OCI-M1 (cell line): Measurements from ENCODE around the gene ARHGAP6.

Source experiments
- DNase-seq: peaks from one replicate; lab custom pipeline; 2025; lab: John Stamatoyannopoulos, UW

ARHGAP6 gene

GRCh38 chrX:11575332-11575731, 90.4 kb downstream of the ARHGAP6 start:
- DNase-seq: no peak

DNA sequence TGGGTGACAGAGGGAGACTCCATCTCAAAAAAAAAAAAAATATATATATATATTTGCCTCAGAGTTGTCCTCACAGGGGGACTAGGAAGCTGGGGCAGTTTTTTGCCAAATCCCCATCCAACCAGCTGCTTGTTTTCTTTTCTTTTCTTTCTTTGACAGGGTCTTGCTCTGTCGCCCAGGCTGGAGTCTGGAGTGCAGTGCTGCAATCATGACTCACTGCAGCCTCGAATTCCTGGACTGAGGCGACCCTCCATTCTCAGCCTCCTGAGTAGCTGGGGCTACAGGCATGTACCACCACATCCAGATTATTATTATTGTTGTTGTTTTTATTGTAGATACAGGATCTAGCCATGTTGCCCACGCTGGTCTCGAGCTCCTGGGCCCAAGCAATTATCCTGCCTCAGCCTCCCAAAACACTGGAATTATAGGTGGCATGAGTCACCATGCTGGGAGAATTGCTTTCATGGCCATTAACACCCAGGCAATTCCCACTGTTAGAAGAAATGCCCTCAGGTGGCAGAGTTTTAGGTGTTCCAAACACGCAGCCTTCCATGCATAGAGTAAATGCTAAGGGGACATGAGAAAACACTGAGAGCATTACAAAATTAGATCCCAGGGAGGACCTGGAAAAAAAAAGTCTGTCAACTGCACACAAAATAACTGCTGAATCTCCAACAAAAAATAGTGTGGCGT, 98.0 kb downstream of the ARHGAP6 start:
- DNase-seq: no peak

DNA sequence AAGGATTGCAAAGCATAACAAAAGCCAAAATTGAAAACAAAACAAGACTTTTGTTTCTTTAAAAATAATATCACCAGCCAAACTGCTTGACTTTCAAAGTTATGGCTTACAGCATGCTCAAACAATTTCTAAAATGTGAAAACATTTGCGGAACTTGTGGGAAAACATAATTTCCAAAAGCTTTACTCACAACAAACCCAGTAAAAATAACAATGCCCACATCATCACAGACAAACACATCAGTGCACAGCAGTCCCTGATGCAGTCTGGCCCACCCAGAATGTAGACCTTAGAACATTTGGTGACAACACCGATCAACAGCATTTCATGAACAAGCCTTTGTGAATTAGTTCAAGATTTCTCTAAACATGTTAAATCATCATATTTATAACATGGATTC, 98.9 kb downstream of the ARHGAP6 start:
- no peak for DNase-seq

DNA sequence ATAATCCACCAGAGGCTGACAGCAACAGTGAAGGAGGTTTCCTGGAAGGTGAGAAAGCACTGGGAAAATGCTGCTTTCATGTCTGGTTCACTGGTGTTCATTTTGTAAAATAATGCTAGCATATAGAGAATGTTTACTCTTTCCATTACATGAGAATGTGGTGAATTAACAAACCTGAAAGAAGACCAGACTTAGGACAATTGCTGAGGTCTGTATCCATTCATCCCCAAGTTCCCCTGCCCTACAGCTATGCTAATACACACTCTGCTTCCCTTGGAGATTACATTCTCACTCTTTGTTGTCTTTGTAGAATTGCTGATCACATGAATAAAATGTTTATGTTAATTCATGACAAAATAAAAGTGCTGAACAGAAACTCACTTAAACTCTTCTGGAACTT, 99.5 kb downstream of the ARHGAP6 start:
- no peak for DNase-seq

- DNase-seq: no peak
Measured at GRCh38 chrX:11564546-11564945, 101.2 kb downstream of the ARHGAP6 start.

DNA sequence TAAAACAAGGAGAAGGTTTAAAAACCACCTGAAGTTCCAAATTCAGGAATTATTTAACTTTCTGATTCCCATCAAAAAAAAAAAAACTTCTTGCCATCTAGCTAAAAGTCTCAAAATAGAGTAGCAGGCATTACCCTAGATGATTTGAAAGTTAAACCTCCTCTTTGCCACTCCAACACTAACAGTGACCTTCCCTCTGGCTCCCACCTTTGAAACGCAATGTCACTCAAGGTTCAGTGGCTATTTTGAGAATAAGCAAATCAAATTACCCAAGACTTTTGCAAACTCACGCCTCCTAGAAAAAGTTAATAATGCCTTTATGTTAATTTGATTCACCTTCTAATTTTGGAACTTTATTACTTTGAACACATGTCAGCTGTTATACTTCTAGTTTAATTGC, 103.2 kb downstream of the ARHGAP6 start:
- no peak for DNase-seq

DNA sequence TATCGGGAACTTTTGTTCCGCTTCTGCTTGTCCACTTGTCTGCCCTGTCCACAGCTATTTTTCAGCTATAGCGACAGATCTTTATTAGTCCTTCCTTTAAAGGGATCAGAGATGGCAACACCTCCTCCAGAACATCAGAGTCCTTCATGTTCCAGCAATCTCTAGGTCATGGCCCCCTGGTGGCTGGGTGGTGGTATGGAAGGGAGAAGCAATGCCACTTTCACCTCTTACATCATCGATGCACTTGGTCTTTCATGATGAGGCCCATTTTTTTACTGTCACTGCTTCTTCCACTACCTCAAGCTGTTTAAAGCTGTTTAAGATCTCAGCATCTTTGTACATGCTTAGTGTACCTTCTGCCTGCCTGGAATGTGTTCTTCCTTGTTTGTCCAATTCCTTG, 106.7 kb downstream of the ARHGAP6 start:
- DNase-seq: peak; percentile 60

GRCh38 chrX:11557120-11557519, 108.6 kb downstream of the ARHGAP6 start:
- no peak for DNase-seq

- DNase-seq: no peak
Measured at GRCh38 chrX:11555759-11556158, 110.0 kb downstream of the ARHGAP6 start.

DNA sequence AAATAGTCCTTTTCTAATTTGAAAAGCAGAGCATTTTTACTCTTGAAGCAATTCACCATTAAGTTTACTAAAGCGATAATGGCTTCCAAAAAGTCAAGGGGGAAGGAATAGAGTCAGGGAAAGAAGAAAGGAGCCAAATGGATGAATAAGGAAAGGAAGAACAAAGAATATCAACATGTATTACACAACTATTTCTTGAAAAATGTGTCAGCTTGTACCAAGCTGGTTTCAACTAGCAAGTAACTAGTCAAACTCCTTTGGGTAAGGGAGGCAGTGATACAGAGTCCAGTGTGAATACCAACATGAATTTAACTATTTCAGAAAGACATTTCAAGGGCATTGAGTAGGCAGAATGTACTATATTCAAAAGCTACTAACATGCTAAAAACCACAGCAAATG, 112.1 kb downstream of the ARHGAP6 start:
- no peak for DNase-seq

GRCh38 chrX:11551151-11551550, 114.6 kb downstream of the ARHGAP6 start:
- no peak for DNase-seq

DNA sequence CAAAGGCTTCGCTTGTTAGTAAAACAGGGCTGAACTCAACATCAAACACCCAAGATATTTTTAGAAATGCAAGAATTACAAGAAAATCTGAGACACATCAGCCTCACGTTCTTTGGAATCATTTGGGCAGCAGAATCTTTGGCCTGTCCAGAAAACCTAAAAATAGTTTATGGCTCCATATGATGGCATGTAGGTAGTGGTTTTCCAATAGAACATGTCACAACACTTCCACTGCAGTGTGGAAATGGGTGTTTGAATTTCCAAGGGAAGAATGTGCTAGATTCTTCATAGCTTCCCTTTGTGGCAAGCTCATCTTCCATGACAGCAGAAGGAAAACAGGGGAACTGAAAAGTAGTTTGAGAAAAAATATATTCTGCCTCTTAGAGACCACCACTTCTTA, 118.8 kb downstream of the ARHGAP6 start:
- DNase-seq: no peak

DNA sequence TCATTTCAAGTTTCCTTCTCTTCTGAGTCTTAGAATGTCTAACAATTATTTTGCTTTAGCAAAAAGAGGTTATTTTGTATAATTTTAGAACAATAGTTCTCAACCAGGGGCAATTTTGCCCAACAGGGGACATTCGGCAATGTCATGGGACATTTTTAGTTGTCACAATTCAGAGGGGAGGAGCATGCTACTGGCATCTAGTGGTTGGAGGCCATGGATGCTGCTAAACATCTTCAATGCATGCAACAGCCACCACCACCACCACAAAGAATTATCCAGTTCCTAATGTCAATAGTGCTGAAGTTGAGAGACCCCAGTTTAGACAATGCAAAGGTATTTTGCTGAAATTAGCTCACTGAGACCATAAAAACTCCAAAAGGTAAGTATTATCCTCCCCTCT, 122.5 kb downstream of the ARHGAP6 start:
- DNase-seq: peak; percentile 64

DNA sequence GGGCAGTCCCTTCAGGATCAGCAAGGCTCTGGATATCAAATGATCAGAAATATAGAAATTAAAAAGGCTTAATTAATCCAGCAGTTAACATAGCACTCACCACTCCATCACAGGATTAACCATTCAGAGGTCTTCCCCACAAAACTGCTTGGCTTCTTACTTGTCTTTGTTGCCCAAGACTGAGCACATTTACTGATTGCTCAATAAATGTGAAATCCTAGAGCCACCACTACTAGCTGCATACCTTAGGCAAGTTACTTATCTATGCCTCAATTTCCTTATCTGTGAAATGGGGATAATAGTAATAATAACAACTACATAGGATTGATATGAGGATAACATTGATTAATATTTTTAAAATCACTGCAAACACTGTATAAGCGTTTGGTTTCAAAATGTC, 124.2 kb downstream of the ARHGAP6 start:
- DNase-seq: no peak

GRCh38 chrX:11540532-11541377, 125.0 kb downstream of the ARHGAP6 start:
- peak; percentile 47 for DNase-seq

- no peak for DNase-seq
Measured at GRCh38 chrX:11537141-11537540, 128.6 kb downstream of the ARHGAP6 start.

- DNase-seq: no peak
Measured at GRCh38 chrX:11535156-11535919, 130.4 kb downstream of the ARHGAP6 start.

DNA sequence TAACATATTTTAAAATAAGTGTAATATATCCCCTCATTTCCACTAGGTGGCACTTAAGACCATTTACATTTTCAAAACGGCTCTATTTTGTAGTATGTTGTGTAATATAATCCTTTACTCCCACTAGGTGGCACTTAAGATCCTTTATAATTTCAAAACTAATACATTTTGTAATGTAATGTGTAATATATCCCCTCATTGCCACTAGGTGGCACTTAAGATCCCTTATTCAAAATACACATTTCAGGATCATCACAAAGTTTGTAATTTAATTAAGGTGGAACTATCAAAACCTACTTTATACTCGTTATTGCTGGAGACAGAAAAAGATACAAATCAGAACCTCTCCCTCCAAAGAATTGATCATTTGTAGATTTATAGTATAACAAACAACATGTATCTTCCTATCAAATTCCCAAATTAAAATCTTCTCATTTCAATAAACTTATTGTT, 132.5 kb downstream of the ARHGAP6 start:
- DNase-seq: peak; percentile 87

- peak; percentile 58 for DNase-seq
Measured at GRCh38 chrX:11532291-11533078, 133.2 kb downstream of the ARHGAP6 start.

- peak; percentile 57 for DNase-seq
Measured at GRCh38 chrX:11531226-11531625, 134.5 kb downstream of the ARHGAP6 start.

- DNase-seq: peak; percentile 11
Measured at GRCh38 chrX:11530621-11531020, 135.1 kb downstream of the ARHGAP6 start.

DNA sequence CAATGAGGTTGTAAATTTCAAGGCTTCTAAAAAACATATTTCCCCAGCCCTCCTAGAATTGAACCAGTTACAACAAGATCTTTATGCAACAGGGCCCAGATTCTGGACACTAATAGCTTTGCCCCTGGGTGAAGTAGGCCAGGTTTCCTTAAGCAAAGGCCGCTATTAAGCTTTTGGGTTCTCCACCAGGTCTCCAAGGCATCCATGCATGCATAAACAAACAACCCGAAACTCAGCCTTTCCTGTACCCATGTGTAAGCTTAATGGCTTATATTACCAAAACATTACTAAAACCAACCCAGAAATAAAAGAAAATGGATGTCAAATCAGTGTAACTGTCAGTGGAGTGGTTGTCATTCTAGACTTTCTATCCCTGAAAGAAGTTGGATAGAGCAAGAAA, 137.1 kb downstream of the ARHGAP6 start:
- DNase-seq: no peak
